ENCODE results near the gene VSIG10. TPM values are rescaled to one million over a fixed set of nuclear protein-coding genes. Genes with fewer than 3 reads are reported as not detected.

The VSIG10 gene
- polyA plus RNA-seq, 1 donor (not counting 4 experiments of a cell fraction or from before 2014, with no cell fraction given), result 11.4 TPM

- dilution Hi-C loops (cut with MboI; ENCODE audit: extremely low pct_ligation_motif_present, low sequenced_read_pairs), result no loop called here
- no peak overlapping the region for H3K9ac ChIP-seq (ENCODE audit: control insufficient read depth, extremely low read depth, insufficient read depth, low read length)
- TF ChIP-seq EZH2 (IDR thresholded peaks at IDR 0.05; ENCODE audit: low read length) (no peak), CTCF (optimal IDR thresholded peaks at IDR 0.05 in 1 of 3, IDR thresholded peaks at IDR 0.05 in 1 of 3, conservative IDR thresholded peaks at IDR 0.05 in 1 of 3; ENCODE audit: extremely low read depth in 1 of 3, insufficient read depth in 2 of 3, low read length in 3 of 3) (peak in 1 of 3 experiments; percentile 13)
- H3K9me3 ChIP-seq (ENCODE audit: control insufficient read depth, low read depth, low read length), result no peaks in the 10 kb centered on the region
- DNase-seq (ENCODE audit: low read depth, low spot score), result no peak
- no peak overlapping the region for H2AFZ ChIP-seq (ENCODE audit: control insufficient read depth, low read length)
- FAIRE-seq, result no peak
- peaks cover 0 to 3% of the 10 kb centered on the region in 2 experiments for H3K36me3 ChIP-seq (ENCODE audit: control insufficient read depth in 2 of 2, extremely low read depth in 1 of 2, insufficient read depth in 2 of 2, low read length in 2 of 2)
- peaks cover 11% of the 10 kb centered on the region for H3K4me1 ChIP-seq (ENCODE audit: control insufficient read depth, extremely low read depth, insufficient read depth, low read length)
- H3K4me3 ChIP-seq (ENCODE audit: control insufficient read depth in 2 of 3, extremely low read depth in 1 of 3, insufficient read depth in 2 of 3, low read depth in 1 of 3, low read length in 3 of 3), result no peak overlapping the region
- no peak overlapping the region for H3K4me2 ChIP-seq (ENCODE audit: control insufficient read depth, extremely low read depth, insufficient read depth, low read depth, low read length)
- H3K27ac ChIP-seq (ENCODE audit: control insufficient read depth, insufficient read depth, low read length), result no peak overlapping the region
- no peaks in the 10 kb centered on the region for H3K9me1 ChIP-seq (ENCODE audit: control insufficient read depth, extremely low read depth, insufficient read depth, low read length)
- H3K27me3 ChIP-seq (ENCODE audit: control insufficient read depth, extremely low read depth, insufficient read depth, low read length), result no peaks in the 10 kb centered on the region
- H3K79me2 ChIP-seq (ENCODE audit: control insufficient read depth, insufficient read depth, low read length), result peaks cover 10% of the 10 kb centered on the region
- H4K20me1 ChIP-seq (ENCODE audit: control insufficient read depth, extremely low read depth, insufficient read depth, low read length), result no peaks in the 10 kb centered on the region
These were observed 39.2 kb downstream of the VSIG10 start for GRCh38 chr12:118064608-118065007.

- Histone ChIP-seq H3K27ac (ENCODE audit: control insufficient read depth, insufficient read depth, low read length) (no peak overlapping the region), H3K9me1 (ENCODE audit: control insufficient read depth, extremely low read depth, insufficient read depth, low read length) (no peaks in the 10 kb centered on the region), H3K9ac (ENCODE audit: control insufficient read depth, extremely low read depth, insufficient read depth, low read length) (no peak overlapping the region), H3K4me1 (ENCODE audit: control insufficient read depth, extremely low read depth, insufficient read depth, low read length) (peaks cover 19% of the 10 kb centered on the region), H4K20me1 (ENCODE audit: control insufficient read depth, extremely low read depth, insufficient read depth, low read length) (no peaks in the 10 kb centered on the region), H3K27me3 (ENCODE audit: control insufficient read depth, extremely low read depth, insufficient read depth, low read length) (no peaks in the 10 kb centered on the region), H2AFZ (ENCODE audit: control insufficient read depth, low read length) (no peak overlapping the region), H3K79me2 (ENCODE audit: control insufficient read depth, insufficient read depth, low read length) (peaks cover 17% of the 10 kb centered on the region), H3K4me2 (ENCODE audit: control insufficient read depth, extremely low read depth, insufficient read depth, low read depth, low read length) (no peak overlapping the region), H3K4me3 (ENCODE audit: control insufficient read depth in 2 of 3, extremely low read depth in 1 of 3, insufficient read depth in 2 of 3, low read depth in 1 of 3, low read length in 3 of 3) (no peak overlapping the region), H3K36me3 (ENCODE audit: control insufficient read depth in 2 of 2, extremely low read depth in 1 of 2, insufficient read depth in 2 of 2, low read length in 2 of 2) (peaks cover 0 to 3% of the 10 kb centered on the region in 2 experiments), H3K9me3 (ENCODE audit: control insufficient read depth, low read depth, low read length) (no peaks in the 10 kb centered on the region)
- dilution Hi-C loops (cut with MboI; ENCODE audit: extremely low pct_ligation_motif_present, low sequenced_read_pairs), result no loop called here
- TF ChIP-seq EZH2 (IDR thresholded peaks at IDR 0.05; ENCODE audit: low read length), result no peak
- TF ChIP-seq CTCF (optimal IDR thresholded peaks at IDR 0.05 in 1 of 3, IDR thresholded peaks at IDR 0.05 in 1 of 3, conservative IDR thresholded peaks at IDR 0.05 in 1 of 3; ENCODE audit: extremely low read depth in 1 of 3, insufficient read depth in 2 of 3, low read length in 3 of 3), result no peak
- FAIRE-seq (no peak), DNase-seq (ENCODE audit: low read depth, low spot score) (no peak)
These were observed 40.0 kb downstream of the VSIG10 start for GRCh38 chr12:118063576-118064391.
